Lower leg skin (tissue), 3 donors: Measurements from ENCODE around the gene XYLT1.

Source experiments
- POLR2A ChIP-seq, 2 donors: fragments of 450-650 bp; IDR thresholded peaks; one replicate each; pipeline ENCODE4 v1.6.1; 2016 to 2017; ENCODE audit warnings: antibody characterized with exemption in 2 of 2, mild to moderate bottlenecking in 1 of 2, moderate library complexity in 1 of 2
- TF ChIP-seq, protein P1 (sequence below), 3 donors: fragments of 450-650 bp; IDR thresholded peaks; one replicate each; pipeline ENCODE4 v1.5.1; 2016; ENCODE audit warnings: antibody characterized with exemption in 3 of 3, mild to moderate bottlenecking in 3 of 3, moderate library complexity in 2 of 3

DNA sequence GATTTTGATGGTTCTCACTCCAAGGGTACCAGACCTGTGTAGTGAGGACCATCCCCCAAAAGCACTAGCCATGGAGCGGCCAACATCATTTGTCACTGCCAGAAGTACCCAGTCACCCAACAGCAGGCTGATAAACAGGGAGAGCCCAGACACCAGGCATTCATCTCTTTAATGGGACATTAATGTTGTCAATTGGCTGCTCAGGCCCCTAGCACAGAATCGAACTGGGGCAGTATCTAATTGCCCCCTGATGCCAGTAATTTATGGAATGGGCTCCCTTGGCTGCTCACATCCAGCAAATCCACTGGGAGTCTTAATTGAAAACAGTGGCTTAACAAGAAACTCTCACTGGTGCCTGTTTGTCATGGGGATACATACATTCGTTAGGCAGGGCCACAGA is 344.6 kb downstream of the XYLT1 start:
- TF ChIP-seq, protein P1, sequence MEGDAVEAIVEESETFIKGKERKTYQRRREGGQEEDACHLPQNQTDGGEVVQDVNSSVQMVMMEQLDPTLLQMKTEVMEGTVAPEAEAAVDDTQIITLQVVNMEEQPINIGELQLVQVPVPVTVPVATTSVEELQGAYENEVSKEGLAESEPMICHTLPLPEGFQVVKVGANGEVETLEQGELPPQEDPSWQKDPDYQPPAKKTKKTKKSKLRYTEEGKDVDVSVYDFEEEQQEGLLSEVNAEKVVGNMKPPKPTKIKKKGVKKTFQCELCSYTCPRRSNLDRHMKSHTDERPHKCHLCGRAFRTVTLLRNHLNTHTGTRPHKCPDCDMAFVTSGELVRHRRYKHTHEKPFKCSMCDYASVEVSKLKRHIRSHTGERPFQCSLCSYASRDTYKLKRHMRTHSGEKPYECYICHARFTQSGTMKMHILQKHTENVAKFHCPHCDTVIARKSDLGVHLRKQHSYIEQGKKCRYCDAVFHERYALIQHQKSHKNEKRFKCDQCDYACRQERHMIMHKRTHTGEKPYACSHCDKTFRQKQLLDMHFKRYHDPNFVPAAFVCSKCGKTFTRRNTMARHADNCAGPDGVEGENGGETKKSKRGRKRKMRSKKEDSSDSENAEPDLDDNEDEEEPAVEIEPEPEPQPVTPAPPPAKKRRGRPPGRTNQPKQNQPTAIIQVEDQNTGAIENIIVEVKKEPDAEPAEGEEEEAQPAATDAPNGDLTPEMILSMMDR (IDR thresholded peaks at IDR 0.05) = no peak
- no peak for TF ChIP-seq POLR2A (IDR thresholded peaks at IDR 0.05)
